Stimulated activated CD4-positive, alpha-beta T cell treated with anti-CD3 and anti-CD28 coated beads, TNF-alpha, amount 100 ng/mL, for 4 hours (primary cell): ENCODE data around the gene MCF2L.

Experiments
- DNase-seq, 3 experiments: peaks; one replicate each; pipeline ENCODE4 v3.0.0-alpha.2; 2020; ENCODE audit warnings: low read depth in 3 of 3

MCF2L gene

DNA sequence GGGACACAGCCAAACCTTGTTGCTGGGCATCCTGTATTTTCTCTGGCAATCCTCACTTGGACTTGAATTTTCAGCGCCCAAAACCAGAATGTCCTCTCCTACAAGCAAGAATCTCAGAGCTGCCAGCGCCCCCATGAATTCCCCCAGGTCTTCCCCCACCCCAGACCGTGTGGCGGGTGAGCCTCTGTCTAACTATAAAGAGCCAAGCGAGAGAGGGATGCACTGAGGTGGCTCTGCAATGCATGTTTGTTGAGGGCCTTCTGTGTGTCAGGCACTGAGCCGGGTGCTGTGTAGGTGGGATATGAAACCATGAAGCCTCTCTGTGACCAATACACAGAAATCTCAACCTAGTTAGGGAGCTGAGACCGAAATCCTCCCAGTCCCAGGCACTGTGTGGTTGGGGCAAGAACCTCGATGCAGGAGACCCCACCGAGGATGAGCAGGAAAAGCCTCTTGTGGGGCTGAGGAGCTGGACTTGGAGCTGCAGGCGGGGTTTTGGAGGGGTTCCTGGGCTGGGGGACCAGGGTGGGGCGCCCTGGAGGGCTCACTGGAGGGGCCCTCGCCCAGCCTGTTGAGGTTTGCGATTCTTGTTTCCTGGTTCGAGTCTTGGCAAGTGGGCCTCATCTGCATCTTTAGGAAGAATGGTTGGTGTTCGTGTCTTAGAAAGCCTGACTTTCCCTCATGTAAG is 177.0 kb downstream of the MCF2L start:
- no peak for DNase-seq

DNA sequence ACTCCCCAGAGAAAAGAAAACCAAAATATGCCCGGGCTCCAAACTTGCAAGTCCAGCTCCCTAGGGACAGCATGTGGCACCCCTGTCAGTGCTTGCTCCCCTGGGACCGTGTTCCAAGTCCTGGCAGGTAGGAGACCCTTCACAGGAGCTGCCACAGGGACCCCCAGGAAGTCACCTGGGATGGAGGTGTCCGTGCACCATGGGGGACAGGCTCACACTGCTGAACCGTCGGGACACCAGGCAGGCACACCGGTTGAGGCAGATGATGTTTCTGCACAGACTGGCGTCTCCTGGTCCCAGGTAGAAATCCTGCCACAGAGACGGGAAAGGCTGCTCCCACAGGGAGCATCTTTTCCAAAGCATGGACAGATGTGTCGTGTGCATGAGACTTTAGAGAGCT is 177.7 kb downstream of the MCF2L start:
- DNase-seq, result no peak

DNA sequence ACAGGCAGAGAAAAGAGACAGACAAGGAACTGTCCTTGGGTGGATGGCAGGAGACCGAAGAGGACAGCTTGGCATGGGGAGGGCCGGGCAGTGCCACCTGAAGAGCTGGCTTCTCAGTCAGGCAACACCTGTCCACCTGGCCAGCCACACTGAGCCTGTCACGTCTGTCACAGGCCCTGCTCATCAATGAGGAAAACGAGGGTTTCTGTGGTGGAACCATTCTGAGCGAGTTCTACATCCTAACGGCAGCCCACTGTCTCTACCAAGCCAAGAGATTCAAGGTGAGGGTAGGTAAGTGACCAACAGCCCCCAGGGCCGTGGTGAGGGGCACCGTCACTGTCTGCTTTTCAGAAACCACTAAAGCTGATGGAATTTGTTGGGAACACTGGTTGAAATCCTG is 178.2 kb downstream of the MCF2L start:
- no peak for DNase-seq

DNA sequence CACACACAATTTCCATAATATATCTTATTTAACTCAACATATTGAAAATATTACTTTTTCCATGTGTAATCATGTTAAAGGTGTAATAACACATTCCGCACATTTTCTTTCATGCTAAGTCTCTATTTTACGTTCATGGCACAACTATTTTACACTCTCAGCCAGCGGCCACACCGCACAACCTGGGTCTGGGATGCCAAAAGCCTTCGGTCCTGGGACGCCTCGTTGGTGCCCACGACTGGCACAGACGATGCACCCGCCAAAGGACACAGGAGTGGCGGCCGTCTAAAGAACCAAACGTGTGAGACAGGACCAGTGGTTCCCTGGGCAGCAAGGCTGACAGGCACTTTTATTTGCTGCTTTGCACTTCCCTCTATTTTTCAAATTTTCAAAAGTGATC is 179.4 kb downstream of the MCF2L start:
- no peak for DNase-seq

DNA sequence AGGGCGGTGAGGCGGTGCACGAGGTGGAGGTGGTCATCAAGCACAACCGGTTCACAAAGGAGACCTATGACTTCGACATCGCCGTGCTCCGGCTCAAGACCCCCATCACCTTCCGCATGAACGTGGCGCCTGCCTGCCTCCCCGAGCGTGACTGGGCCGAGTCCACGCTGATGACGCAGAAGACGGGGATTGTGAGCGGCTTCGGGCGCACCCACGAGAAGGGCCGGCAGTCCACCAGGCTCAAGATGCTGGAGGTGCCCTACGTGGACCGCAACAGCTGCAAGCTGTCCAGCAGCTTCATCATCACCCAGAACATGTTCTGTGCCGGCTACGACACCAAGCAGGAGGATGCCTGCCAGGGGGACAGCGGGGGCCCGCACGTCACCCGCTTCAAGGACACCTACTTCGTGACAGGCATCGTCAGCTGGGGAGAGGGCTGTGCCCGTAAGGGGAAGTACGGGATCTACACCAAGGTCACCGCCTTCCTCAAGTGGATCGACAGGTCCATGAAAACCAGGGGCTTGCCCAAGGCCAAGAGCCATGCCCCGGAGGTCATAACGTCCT is 180.0 kb downstream of the MCF2L start:
- DNase-seq, result no peak
